HEK293T (cell line): Measurements from ENCODE around the gene MEF2A.

Experiments used
- ARNT ChIP-seq: fragments of 450-650 bp; IDR thresholded peaks from 2 replicates; pipeline ENCODE4 v1.6.1; 2017; ENCODE audit warnings: mild to moderate bottlenecking
- BHLHE40 ChIP-seq: fragments of 450-650 bp; IDR thresholded peaks from 2 replicates; pipeline ENCODE4 v1.6.1; 2016; ENCODE audit warnings: mild to moderate bottlenecking, moderate library complexity, borderline replicate concordance
- CTBP1 ChIP-seq: fragments of 450-650 bp; IDR thresholded peaks from 2 replicates; pipeline ENCODE4 v1.6.1; 2016; ENCODE audit warnings: borderline replicate concordance
- ELF4 ChIP-seq: fragments of 450-650 bp; IDR thresholded peaks from 2 replicates; pipeline ENCODE4 v1.6.1; 2017; ENCODE audit warnings: antibody characterized with exemption
- FOXA1 ChIP-seq: fragments of 450-650 bp; IDR thresholded peaks from 2 replicates; pipeline ENCODE4 v1.6.1; 2016; ENCODE audit warnings: mild to moderate bottlenecking
- FOXK2 ChIP-seq: fragments of 450-650 bp; IDR thresholded peaks from 2 replicates; pipeline ENCODE4 v1.6.1; 2016; ENCODE audit warnings: mild to moderate bottlenecking
- FOXM1 ChIP-seq: fragments of 450-650 bp; IDR thresholded peaks from 2 replicates; pipeline ENCODE4 v1.6.1; 2017; ENCODE audit warnings: mild to moderate bottlenecking, borderline replicate concordance
- HDGF ChIP-seq: fragments of 450-650 bp; IDR thresholded peaks from 2 replicates; pipeline ENCODE4 v1.6.1; 2017; ENCODE audit warnings: antibody characterized with exemption, borderline replicate concordance
- L3MBTL2 ChIP-seq: fragments of 450-650 bp; conservative IDR thresholded peaks from 2 replicates; pipeline ENCODE4 v1.6.1; 2016; ENCODE audit warnings: mild to moderate bottlenecking
- PKNOX1 ChIP-seq: fragments of 450-650 bp; IDR thresholded peaks from 2 replicates; pipeline ENCODE4 v1.6.1; 2016
- SP1 ChIP-seq: fragments of 450-650 bp; IDR thresholded peaks from 2 replicates; pipeline ENCODE4 v1.6.1; 2017
- TARDBP ChIP-seq: fragments of 450-650 bp; IDR thresholded peaks from 2 replicates; pipeline ENCODE4 v1.6.1; 2016
- ZNF384 ChIP-seq: fragments of 450-650 bp; IDR thresholded peaks from 2 replicates; pipeline ENCODE4 v1.6.1; 2016

GRCh38 chr15:99727733-99728132 lies 161.9 kb downstream of the MEF2A start:
- TF ChIP-seq ELF4 (no peak), HDGF (no peak), L3MBTL2 (no peak), CTBP1 (no peak), FOXA1 (no peak), SP1 (no peak), FOXM1 (no peak), FOXK2 (no peak), BHLHE40 (no peak), TARDBP (no peak), PKNOX1 (no peak), ARNT (no peak), ZNF384 (no peak)
